GM12878 (cell line): ENCODE data around the gene DCAF15. TPM values are rescaled to one million over a fixed set of nuclear protein-coding genes. Genes with fewer than 3 reads are reported as not detected.

Experiments used
- ATAC-seq: fragments of 200-7000 bp; cut with Tn5 transposase; 3 replicates; pipeline ENCODE4 v1.9.1; 2020; ENCODE audit warnings: mild to moderate bottlenecking, moderate library complexity
- BruUV-seq: library from RNA; stranded (reverse); fragments of 400-500 nt; replicated peaks from 2 replicates; lab custom pipeline; 2021; lab: Mats Ljungman, UMichigan
- CTCF ChIA-PET: fragments of 300-600 bp; sonication (Branson Sonifier 250); formaldehyde crosslinking; extraction: SDS; loops from one replicate; lab custom pipeline; 2021; ENCODE audit warnings: inconsistent platforms; lab: Yijun Ruan, JAX
- POLR2A ChIA-PET: fragments of 350-600 bp; formaldehyde crosslinking; extraction: SDS; loops from one replicate; lab custom pipeline; 2021; ENCODE audit warnings: inconsistent platforms; lab: Charles Lee
- RAD21 ChIA-PET: fragments of 300-600 bp; sonication (Branson Sonifier 250); formaldehyde crosslinking; loops from one replicate; lab custom pipeline; 2023; ENCODE audit warnings: antibody characterized with exemption; ENCODE audit not compliant: unreplicated experiment; lab: Charles Lee
- SMC1A ChIA-PET: fragments of 300-600 bp; sonication (Branson Sonifier 250); formaldehyde crosslinking; loops from one replicate; lab custom pipeline; 2023; ENCODE audit not compliant: unreplicated experiment, uncharacterized antibody; lab: Charles Lee
- DNase-seq: peaks from one replicate; pipeline ENCODE4 v3.0.0-alpha.2; 2011; ENCODE audit warnings: low read depth, low spot score
- FAIRE-seq: peaks from 3 replicates; lab custom pipeline; 2011; peaks lifted over from hg19 to GRCh38; lab: Jason Lieb, UNC
- H2AFZ ChIP-seq: 2 replicates; pipeline ENCODE4 v1.6.0; 2011; ENCODE audit warnings: low read depth, low read length, control low read depth; ENCODE audit not compliant: control insufficient read depth
- H3K27ac ChIP-seq: 2 replicates; pipeline ENCODE4 v1.5.1; 2011; ENCODE audit warnings: control low read depth; ENCODE audit not compliant: control insufficient read depth, insufficient read depth
- H3K27me3 ChIP-seq, 2 experiments: replicated peaks in 1 of 2; 2 replicates each; pipeline versions ENCODE4 v1.6.0 to v1.6.1; 2011; ENCODE audit warnings: low read length in 1 of 2; ENCODE audit not compliant: control insufficient read depth in 2 of 2, insufficient read depth in 2 of 2
- H3K36me3 ChIP-seq, 2 experiments: 2 replicates each; pipeline ENCODE4 v1.5.1; 2011; ENCODE audit warnings: low read length in 1 of 2; ENCODE audit not compliant: control insufficient read depth in 2 of 2, insufficient read depth in 2 of 2
- H3K4me1 ChIP-seq: 2 replicates; pipeline ENCODE4 v1.6.1; 2011; ENCODE audit warnings: mild to moderate bottlenecking, low read length, moderate library complexity, mixed read lengths; ENCODE audit not compliant: control insufficient read depth, insufficient read depth
- H3K4me2 ChIP-seq: 2 replicates; pipeline ENCODE4 v1.6.0; 2011; ENCODE audit warnings: control low read depth; ENCODE audit not compliant: control insufficient read depth, insufficient read depth
- H3K4me3 ChIP-seq: fragments of 200-600 bp; sonication (generic); 2 replicates; pipeline ENCODE4 v1.5.1; 2016
- H3K79me2 ChIP-seq: 2 replicates; pipeline ENCODE4 v1.6.0; 2011; ENCODE audit warnings: low read length; ENCODE audit not compliant: control insufficient read depth, insufficient read depth
- H3K9ac ChIP-seq: 2 replicates; pipeline ENCODE4 v1.8.0; 2011; ENCODE audit warnings: low read length, control low read depth, mixed read lengths; ENCODE audit not compliant: control insufficient read depth, insufficient read depth
- H3K9me3 ChIP-seq: replicated peaks from 3 replicates; pipeline ENCODE4 v1.5.1; 2011; ENCODE audit warnings: mild to moderate bottlenecking, low read length; ENCODE audit not compliant: control insufficient read depth, insufficient read depth
- H4K20me1 ChIP-seq: 2 replicates; pipeline ENCODE4 v1.6.0; 2011; ENCODE audit not compliant: control insufficient read depth, insufficient read depth
- ASH2L ChIP-seq: fragments of 300-600, 200-600 bp; sonication (generic); IDR thresholded peaks from 2 replicates; pipeline ENCODE4 v1.6.1; 2017; ENCODE audit warnings: low read depth, mild to moderate bottlenecking, borderline replicate concordance
- BACH1 ChIP-seq: fragments of 450-650 bp; IDR thresholded peaks from 2 replicates; pipeline ENCODE4 v1.6.1; 2017; ENCODE audit warnings: mild to moderate bottlenecking, borderline replicate concordance
- DPF2 ChIP-seq: fragments of 450-650 bp; IDR thresholded peaks from 2 replicates; pipeline ENCODE4 v1.6.1; 2017; ENCODE audit warnings: mild to moderate bottlenecking
- SPI1 ChIP-seq: IDR thresholded peaks from 2 replicates; pipeline ENCODE4 v1.6.1; 2011; ENCODE audit warnings: low read depth, mild to moderate bottlenecking, low read length, moderate library complexity, borderline replicate concordance; ENCODE audit not compliant: insufficient read depth
- WGBS: methylation state at CpG from one replicate; pipeline ENCODE4 v1.1.6; 2016; ENCODE audit warnings: low lambda C conversion rate; ENCODE audit not compliant: insufficient replicate concordance, insufficient coverage; ENCODE audit errors: missing lambda C conversion rate; 5-methylcytosine and 5-hydroxymethylcytosine counted together
- in situ Hi-C: fragments of 300-500 bp; cut with MboI; formaldehyde crosslinking; loops from 9 replicates; pipeline ENCODE4 v1.14.3; 2018; ENCODE audit warnings: mixed read lengths
- intact Hi-C: fragments of 100-400 bp; cut with micrococcal nuclease; formaldehyde crosslinking; loops from one replicate; pipeline ENCODE4 v1.14.2; 2022; ENCODE audit not compliant: unreplicated experiment
- polyA plus RNA-seq, 11 experiments: library from polyadenylated mRNA; depleted of rRNA in 4 of 11; unstranded in 6 of 11; stranded (reverse) in 5 of 11; fragments of >200 nt; fragmentation: Nextera tagmentation in 4 of 11; fragmentation: Illumina TruSeq in 1 of 11; extraction: Ambion mirVana in 4 of 11; extraction: Trizol in 1 of 11; gene quantifications; 1 replicate in 1 of 11; 2 replicates in 10 of 11; pipeline versions ENCODE4 v1.2.1 to v1.2.3, GENCODE V29; 2011 to 2016; ENCODE audit warnings: inconsistent platforms in 2 of 11, missing spikeins in 2 of 11, low read depth in 1 of 11
- total RNA-seq, 4 experiments: library from RNA; depleted of rRNA in 3 of 4; stranded (reverse); fragments of >200 nt in 3 of 4; fragmentation: Illumina TruSeq in 1 of 4; extraction: Trizol in 1 of 4; gene quantifications; 2 replicates each; pipeline versions ENCODE4 v1.2.1 to v1.2.3, GENCODE V29; 2013 to 2021
- TF ChIP-seq, protein P1 (sequence below): fragments of 450-650 bp; IDR thresholded peaks from 2 replicates; pipeline ENCODE4 v1.6.1; 2017; ENCODE audit warnings: borderline replicate concordance
- TF ChIP-seq, protein P2 (sequence below): fragments of 450-650 bp; IDR thresholded peaks from 2 replicates; pipeline ENCODE4 v1.6.1; 2018; ENCODE audit warnings: borderline replicate concordance, mild to moderate bottlenecking; ENCODE audit not compliant: partially characterized antibody

The DCAF15 gene
- total and polyA plus RNA-seq, 10 of the 15 experiments (the other 5 are each of a cell fraction or from before 2014, with no cell fraction given), result 0.16 to 63.4 (median 26.6) TPM

DNA sequence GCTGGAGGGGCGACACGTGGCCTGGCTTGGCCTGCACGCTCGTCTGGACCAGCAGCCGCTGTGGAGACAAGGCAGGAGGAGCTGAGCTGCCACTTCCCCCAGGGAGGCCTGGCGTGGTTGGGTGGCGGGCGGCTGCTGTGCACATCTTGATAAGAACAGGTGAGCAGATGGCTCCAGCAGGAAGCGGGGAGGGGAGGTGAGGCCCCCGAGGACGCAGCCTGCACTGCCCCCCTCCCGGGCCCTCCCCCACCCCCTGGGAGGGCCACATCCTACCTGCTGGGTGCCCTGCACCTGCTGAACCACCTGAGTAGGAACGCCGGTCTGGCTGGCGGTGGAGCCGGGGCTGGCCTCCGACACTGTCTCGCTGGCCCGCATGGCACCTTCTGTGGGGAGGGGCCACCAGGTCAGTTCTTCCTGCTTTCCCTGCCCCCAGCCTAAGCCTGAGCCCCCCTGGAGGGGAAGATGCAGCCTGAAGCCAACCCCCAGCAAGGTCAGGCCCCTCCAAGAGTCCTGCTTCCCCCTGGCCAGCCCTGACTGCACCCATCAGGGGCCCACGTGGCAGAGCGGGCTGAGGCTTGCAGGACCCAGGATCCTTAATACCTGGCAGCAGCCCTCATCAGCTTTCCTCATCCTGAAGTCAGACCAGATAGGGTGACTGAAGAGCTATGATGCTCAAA is 31.0 kb downstream of the DCAF15 start (continued):
- no peak for TF ChIP-seq SPI1
- no peak for TF ChIP-seq DPF2
- TF ChIP-seq, protein P1, sequence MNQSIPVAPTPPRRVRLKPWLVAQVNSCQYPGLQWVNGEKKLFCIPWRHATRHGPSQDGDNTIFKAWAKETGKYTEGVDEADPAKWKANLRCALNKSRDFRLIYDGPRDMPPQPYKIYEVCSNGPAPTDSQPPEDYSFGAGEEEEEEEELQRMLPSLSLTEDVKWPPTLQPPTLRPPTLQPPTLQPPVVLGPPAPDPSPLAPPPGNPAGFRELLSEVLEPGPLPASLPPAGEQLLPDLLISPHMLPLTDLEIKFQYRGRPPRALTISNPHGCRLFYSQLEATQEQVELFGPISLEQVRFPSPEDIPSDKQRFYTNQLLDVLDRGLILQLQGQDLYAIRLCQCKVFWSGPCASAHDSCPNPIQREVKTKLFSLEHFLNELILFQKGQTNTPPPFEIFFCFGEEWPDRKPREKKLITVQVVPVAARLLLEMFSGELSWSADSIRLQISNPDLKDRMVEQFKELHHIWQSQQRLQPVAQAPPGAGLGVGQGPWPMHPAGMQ, result no peak

DNA sequence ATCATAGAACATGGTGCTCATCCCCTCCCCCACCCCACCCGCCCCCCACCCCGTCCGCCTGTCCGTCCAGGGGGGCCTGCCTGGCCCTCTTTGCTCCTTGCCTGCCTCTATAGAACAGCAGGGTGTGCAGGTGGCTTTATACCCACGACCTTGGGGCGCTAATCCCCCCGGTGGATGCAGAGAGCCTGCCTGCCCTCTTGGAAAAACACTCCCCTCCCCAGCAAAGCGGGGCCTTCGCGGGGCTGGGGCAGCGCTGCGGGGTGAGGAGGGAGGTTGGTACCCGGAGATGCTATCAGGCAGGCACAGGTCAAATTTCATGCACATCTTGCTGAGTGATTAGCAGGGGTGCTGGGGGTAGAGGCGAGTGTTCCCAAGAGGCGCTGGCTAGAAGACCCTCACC is 31.9 kb downstream of the DCAF15 start:
- WGBS, result 86% methylated on average over 11 of the region's 15 CpGs
- ATAC-seq (no peak), FAIRE-seq (no peak), DNase-seq (no peak)
- no peaks in the 10 kb centered on the region for H3K79me2 ChIP-seq
- peaks cover 27% of the 10 kb centered on the region for H3K4me1 ChIP-seq
- RAD21 ChIA-PET, result interaction anchor here (0.6 kb wide), 1 partner anchor 69 kb away, joined by 3 read pairs; no protein-coding TSS in a partner anchor
- no peaks in the 10 kb centered on the region for H3K27me3 ChIP-seq
- H2AFZ ChIP-seq, result no peak overlapping the region
- in situ Hi-C loops (no loop called here), intact Hi-C loops (loop anchor here (10.0 kb wide), 1 partner anchor 51 kb away; the partner anchor contains the start of gene IL27RA)
- SMC1A ChIA-PET, result interaction anchor here (3.6 kb wide), 1 partner anchor 47 kb away, joined by 18 read pairs; the partner anchor contains the start of gene IL27RA
- no peaks in the 10 kb centered on the region for H4K20me1 ChIP-seq
- H3K9me3 ChIP-seq, result no peaks in the 10 kb centered on the region
- BruUV-seq, result no TSS peak
- POLR2A ChIA-PET, result interaction anchor here (6.5 kb wide), 1 partner anchor 20 kb away, joined by 49 read pairs; the partner anchor contains the start of gene RFX1
- no peak overlapping the region for H3K4me2 ChIP-seq
- CTCF ChIA-PET, result interaction anchor here (1.8 kb wide), 1 partner anchor 58 kb away, joined by 8 read pairs; no protein-coding TSS in a partner anchor
- no peak overlapping the region for H3K27ac ChIP-seq
- no peak overlapping the region for H3K4me3 ChIP-seq
- H3K36me3 ChIP-seq, result no peaks in the 10 kb centered on the region; a peak in 1 of 4 replicates
- TF ChIP-seq BACH1, result no peak
- no peak for TF ChIP-seq ASH2L
- TF ChIP-seq, protein P2, sequence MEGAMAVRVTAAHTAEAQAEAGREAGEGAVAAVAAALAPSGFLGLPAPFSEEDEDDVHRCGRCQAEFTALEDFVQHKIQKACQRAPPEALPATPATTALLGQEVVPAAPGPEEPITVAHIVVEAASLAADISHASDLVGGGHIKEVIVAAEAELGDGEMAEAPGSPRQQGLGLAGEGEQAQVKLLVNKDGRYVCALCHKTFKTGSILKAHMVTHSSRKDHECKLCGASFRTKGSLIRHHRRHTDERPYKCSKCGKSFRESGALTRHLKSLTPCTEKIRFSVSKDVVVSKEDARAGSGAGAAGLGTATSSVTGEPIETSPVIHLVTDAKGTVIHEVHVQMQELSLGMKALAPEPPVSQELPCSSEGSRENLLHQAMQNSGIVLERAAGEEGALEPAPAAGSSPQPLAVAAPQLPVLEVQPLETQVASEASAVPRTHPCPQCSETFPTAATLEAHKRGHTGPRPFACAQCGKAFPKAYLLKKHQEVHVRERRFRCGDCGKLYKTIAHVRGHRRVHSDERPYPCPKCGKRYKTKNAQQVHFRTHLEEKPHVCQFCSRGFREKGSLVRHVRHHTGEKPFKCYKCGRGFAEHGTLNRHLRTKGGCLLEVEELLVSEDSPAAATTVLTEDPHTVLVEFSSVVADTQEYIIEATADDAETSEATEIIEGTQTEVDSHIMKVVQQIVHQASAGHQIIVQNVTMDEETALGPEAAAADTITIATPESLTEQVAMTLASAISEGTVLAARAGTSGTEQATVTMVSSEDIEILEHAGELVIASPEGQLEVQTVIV, result no peak
- no peak for TF ChIP-seq DPF2
- H3K9ac ChIP-seq, result no peak overlapping the region
